DND-41 (cell line): ENCODE data around the gene L3MBTL1.

Source experiments
- CTCF ChIP-seq: IDR thresholded peaks from 2 replicates; pipeline ENCODE4 v1.5.1; 2012; ENCODE audit warnings: borderline replicate concordance, low read length, moderate library complexity, mild to moderate bottlenecking; ENCODE audit not compliant: poor library complexity, severe bottlenecking; ENCODE audit errors: extremely low read depth
- EZH2 ChIP-seq: IDR thresholded peaks from 3 replicates; pipeline ENCODE4 v1.6.1; 2012; ENCODE audit warnings: borderline replicate concordance, low read depth, mild to moderate bottlenecking, moderate library complexity, low read length, inconsistent platforms; ENCODE audit not compliant: severe bottlenecking

- TF ChIP-seq CTCF = no peak
- TF ChIP-seq EZH2 = no peak
Measured at GRCh38 chr20:43490038-43490437, 17.5 kb upstream of the L3MBTL1 start.
